SK-N-SH (cell line): ENCODE results near the gene ILK.

Experiments used
- CTCF ChIP-seq: fragments of 200-600 bp; sonication (generic); IDR thresholded peaks from 2 replicates; pipeline ENCODE4 v1.6.1; 2017; ENCODE audit warnings: antibody characterized with exemption, mild to moderate bottlenecking, moderate library complexity
- USF1 ChIP-seq: IDR thresholded peaks from 2 replicates; pipeline ENCODE4 v1.4.0; 2012; ENCODE audit warnings: low read depth, borderline replicate concordance

- TF ChIP-seq USF1 = no peak
- TF ChIP-seq CTCF = no peak
These were observed 36.2 kb upstream of the ILK start for GRCh38 chr11:6567371-6567745.
